DMS153 (cell line): ENCODE results near the gene SMIM31.

Source experiments
- DNase-seq: peaks from one replicate; lab custom pipeline; 2025; lab: John Stamatoyannopoulos, UW

The SMIM31 gene

DNA sequence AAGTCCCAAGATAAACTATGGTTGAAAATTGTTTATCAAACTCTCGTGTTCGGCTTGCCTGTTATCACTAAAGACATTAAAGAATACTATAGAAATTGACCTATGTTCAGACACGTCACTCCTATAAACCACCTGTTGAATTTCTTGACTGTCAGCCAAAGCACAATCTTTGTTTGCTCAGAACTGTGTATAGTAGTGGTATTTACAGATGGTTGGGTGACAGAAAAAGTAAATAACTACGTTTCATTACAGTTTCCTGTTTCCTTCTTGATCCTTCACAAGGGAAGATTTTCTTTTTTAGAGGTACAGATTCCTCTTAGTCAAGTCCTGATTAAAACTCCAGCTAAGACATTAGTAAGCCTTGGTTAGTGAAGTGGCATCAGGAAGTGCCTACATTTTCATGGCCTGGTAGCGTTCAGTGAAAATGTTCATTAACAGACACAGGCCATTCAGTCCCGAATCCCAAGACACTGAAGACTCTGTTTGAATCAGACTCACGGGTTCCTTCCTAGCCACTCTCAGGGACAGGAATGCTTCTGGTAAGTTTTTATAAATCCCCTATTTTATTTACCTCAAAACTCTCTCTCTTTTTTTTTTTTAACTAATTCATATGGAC, at the start of gene SMIM31:
Gene SMIM31 (plus strand): TSS at position 259 of the 616 bp plus-strand sequence. CDS start 16,313 bp downstream, outside the sequence.
- no peak for DNase-seq

DNA sequence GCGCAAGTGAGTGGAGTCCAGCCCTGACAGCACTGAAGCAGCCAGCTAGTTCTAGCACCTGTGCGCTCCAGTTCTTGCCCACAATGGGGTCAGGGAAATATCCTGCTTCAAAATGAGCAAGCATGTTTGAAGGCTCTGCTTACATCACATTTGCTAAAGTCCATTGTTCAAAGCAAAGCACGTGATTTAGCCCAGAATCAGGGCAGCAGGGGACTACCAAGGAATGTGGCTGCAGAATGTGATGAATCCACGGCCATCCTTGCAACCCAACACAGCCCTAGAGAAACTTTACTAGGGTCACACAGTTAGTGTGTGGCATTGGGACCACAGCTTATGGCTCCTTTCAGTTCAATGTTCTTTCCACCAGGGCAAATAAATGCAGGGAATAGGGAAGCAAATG, 47.3 kb upstream of the SMIM31 start:
- no peak for DNase-seq

DNA sequence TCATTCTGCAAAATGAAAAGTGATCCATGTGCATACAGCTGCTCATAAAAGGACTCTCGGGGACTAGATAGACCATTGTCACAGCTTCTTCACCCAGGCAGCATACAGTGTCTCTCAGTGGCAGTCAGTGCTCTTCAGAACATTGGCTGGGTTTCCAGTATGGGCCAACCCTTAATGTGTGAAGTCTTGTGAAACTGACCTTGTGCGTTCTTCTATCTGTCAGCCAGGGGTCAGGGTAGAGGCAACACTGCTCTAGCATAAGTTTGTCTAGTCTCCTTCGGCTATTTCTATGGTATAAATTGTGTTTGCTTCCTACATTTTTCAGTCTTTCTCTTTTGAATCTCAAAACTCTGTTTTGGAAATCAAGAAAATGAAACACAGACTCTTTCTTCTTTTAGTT, 37.0 kb upstream of the SMIM31 start:
- no peak for DNase-seq

DNA sequence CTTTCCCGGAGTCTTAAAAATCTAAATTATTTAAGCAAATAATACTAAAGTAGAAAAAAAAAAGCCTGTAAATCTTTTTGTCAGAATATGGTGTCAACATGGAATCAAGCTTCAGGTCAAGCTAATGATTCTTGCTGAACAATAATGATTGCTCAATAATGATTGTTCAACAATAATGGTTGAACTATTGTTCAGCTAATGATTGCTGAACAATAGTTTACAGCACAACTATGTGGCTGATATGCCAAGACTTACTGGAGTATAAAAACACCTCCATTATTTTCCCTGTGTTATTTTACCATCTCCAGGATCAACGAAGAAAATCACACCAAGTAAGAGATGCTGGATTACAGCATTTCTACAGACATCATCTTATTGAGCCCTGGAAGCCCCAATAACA, 35.1 kb upstream of the SMIM31 start:
- DNase-seq: no peak

DNA sequence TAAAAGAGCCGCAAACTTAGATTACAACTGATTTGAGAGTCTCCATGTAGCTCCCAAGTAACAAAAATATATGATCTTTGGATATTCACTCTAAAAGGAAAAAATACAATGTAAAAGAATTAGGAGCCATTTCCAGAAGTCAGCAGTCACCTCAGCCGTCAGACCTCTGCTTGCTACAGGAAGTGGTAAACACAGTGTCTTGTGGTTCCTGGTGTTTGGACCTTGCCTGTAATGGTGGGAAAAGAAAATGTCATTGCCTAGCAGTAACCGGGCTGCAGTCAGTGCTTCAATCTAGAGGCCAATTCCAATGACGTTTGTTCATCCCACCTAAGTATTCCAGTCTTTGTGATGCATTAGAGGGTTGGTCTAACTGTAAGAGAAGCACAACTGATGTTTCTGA, 28.9 kb upstream of the SMIM31 start:
- no peak for DNase-seq

DNA sequence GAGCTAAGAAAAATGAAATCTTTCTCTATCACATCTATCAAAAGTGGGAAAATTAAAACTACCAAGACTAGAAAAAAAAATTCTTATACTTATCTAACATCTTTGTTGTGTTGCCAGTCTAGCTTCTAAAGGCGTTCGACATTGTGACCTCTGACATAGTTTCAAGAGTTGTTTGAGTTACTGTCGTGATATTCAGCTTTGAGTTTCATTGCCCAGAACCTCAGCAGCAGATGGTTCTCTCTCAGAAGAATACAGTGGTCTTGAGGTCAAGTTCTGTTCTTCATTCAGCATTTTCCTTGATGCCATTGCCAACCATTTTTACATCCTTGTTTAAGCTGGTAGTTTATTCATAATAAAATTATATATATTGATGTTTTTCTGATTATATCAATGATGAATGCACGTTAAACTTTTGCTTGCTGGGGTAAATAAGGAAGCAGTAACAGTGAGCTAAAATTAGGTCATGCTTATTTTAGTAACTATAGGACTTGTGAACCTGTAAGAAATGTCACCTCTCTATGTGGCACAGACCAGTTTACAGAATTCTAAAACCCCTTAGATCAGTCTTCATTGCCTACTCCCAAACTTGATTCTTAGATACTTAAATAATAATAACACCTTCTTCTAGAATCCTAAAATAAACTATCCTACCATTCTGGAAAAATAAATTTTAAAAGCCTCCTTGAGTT, 23.1 kb upstream of the SMIM31 start:
- DNase-seq: no peak

DNA sequence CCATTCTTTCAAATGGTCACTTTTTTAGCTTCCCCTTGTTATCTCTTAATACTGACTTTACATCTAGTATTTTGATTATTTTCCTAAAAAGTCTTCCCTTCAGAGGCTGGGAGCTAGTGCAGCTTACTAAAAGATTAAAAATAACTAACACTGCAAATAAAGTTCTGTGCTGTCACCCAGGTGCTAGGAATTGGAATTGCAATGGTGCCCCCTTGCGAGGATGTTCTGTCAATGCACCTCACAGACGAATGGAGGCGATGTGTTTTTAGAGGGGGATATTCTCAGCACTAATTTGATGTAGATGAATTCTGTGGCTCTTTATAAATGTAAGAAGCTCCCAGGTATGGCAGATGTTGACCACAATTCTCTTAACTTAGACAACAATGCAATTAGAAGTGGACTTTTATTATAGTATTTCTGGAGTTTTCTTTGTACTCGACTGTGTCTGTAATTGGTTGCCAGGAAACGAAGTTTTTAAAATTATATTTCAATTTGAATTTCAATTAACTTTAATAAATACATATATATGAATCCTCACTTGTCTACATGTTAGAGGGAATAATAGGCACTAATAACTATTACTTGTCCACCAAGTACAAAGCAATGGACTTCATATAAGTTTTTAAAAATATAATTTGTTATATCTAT, 22.0 kb upstream of the SMIM31 start:
- DNase-seq: no peak

DNA sequence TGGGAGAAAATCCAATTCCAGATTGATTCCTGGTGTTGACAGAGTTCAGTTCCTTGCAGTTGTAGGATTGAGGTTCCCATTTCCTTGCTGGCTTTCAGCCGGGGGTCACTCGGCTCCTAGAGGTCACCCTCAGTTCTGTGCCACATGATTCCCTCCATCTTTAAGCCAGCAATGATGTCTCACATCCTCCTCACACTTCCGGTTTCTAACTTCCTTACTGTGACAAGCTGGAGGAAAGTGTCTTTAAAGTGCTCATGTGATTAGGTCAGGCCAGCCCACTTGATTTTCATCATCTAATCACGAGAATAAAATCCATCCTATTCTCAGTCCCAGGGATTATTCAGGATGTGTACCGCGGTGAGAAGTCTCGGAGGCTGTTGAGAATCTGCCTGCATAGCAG, 19.4 kb upstream of the SMIM31 start:
- DNase-seq: no peak

- DNase-seq: no peak
These were observed 5.6 kb upstream of the SMIM31 start for GRCh38 chr4:164748375-164748774.

DNA sequence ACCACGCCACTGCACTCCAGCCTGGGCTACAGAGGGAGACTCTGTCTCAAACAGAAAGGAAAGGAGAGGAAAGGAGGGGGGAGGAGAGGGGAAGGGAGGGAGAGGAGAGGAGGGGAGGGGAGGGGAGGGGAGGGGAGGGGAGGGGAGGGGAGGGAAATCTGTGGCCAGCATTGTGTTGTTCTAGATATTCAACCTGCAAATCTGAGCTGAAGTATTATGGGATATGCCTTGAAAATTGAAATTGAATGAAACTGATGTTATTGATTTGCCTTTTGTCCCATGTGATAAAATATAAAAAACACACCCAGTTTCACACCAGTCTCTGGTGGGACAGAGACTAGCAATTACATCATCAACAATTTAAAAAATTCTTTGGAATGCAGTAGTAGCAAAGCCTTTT, 1.5 kb downstream of the SMIM31 start:
- no peak for DNase-seq

GRCh38 chr4:164756686-164757085, 2.8 kb downstream of the SMIM31 start:
- no peak for DNase-seq

DNA sequence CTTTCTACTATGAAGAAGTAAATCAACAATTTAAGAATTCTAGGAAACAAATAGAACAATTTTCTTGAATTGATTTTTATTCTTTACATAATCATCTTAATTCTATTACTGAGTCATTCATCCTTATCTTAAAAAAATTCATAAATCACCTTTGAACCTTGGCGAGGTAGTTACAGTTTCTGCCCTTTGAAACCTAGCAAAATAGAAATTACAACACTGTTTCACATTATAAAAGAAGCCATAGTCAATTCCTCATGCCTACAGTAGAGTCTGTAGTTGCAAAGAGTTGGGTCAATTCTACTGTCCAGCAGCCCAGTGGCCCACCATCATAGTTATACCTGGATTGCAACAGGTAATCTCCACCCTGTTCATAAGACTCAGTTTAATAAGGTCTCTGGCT, 7.3 kb downstream of the SMIM31 start:
- no peak for DNase-seq

DNA sequence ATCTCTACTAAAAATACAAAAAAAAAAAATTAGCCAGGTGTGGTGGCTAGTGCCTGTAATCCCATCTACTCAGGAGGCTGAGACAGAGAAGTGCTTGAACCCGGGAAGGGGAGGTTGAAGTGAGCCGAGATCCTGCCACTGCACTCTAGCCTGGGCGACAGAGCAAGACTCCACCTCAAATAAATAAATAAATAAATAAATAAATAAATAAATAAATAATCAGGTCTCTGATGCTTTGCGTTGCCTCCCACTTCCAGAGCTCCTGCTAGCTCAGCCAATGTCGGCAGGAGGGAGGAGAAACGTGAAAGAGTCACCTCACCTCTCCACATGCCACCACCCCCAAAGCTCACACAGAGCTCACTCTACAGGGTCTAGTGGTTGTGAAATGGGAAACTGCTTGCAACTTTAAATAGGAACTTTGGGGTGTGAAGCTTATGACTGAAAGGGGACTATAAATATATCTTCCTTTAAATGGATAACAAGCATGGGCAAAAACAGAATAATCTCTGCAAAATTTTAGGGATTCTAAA, 7.9 kb downstream of the SMIM31 start:
- no peak for DNase-seq

GRCh38 chr4:164765096-164765495, 11.2 kb downstream of the SMIM31 start:
- no peak for DNase-seq

GRCh38 chr4:164765833-164766232, 11.9 kb downstream of the SMIM31 start:
- DNase-seq: no peak

- no peak for DNase-seq
These were observed 14.6 kb downstream of the SMIM31 start for GRCh38 chr4:164768516-164768915.

GRCh38 chr4:164770010-164770724, 16.2 kb downstream of the SMIM31 start:
- DNase-seq: no peak

DNA sequence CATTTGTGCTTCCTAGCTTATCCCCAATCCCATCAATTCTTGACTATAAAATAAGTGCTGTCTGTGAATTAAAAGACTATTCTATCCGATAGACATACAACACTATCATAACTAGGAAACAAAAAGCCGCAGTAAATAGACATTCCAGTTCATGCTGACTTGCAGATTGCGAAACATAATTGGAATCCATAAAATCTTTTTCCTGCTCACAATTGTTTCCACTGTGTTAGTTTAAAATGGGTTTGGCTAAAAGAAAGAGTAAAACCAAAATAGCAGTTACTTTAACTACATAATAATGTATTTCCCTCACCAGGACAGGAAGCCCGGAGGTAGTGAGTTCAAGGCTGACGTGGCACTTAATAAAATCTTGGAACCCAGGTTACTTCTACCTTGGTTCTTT, 17.2 kb downstream of the SMIM31 start:
- DNase-seq: no peak

DNA sequence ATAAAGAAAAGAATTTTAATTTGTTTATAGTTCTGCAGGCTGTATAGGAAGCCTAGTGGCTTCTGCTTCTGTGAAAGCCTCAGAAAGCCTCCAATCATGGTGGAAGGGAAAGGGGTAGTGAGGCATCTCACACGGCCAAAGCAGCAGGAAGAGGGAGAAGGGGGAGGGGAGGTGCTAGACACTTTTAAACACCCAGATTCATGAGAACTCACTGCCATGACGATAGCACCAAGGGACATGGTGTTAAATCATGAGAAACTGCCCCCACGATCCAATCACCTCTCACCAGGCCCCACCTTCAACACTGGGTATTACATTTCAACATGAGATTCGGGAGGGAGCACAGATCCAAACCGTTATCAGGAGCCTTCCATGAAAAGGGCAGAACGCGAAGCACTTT, 18.1 kb downstream of the SMIM31 start:
- no peak for DNase-seq

GRCh38 chr4:164779080-164779479, 25.1 kb downstream of the SMIM31 start:
- no peak for DNase-seq

- no peak for DNase-seq
These were observed 25.9 kb downstream of the SMIM31 start for GRCh38 chr4:164779811-164780216.

GRCh38 chr4:164780839-164781238, 26.9 kb downstream of the SMIM31 start:
- no peak for DNase-seq

- DNase-seq: no peak
These were observed 30.0 kb downstream of the SMIM31 start for GRCh38 chr4:164783976-164784375.
